Caco-2 (cell line): ENCODE data around the gene TUBGCP5. TPM values are rescaled to one million over a fixed set of nuclear protein-coding genes. Genes with fewer than 3 reads are reported as not detected.

ENCODE experiments used
- BruUV-seq: library from RNA; stranded (reverse); fragments of 400-500 nt; replicated peaks from 2 replicates; lab custom pipeline; 2021; lab: Mats Ljungman, UMichigan
- CTCF ChIA-PET: fragments of 300-600 bp; sonication (Branson Sonifier 250); formaldehyde crosslinking; loops from one replicate; lab custom pipeline; 2022; ENCODE audit warnings: antibody characterized with exemption; lab: Charles Lee
- POLR2A ChIA-PET: fragments of 300-600 bp; sonication (Branson Sonifier 250); formaldehyde crosslinking; loops from one replicate; lab custom pipeline; 2022; ENCODE audit warnings: antibody characterized with exemption; lab: Charles Lee
- DNase-seq, 2 experiments: peaks; one replicate each; pipeline versions ENCODE4 v3.0.0 to v3.0.0-alpha.2; 2020 to 2022
- H3K27me3 ChIP-seq: replicated peaks from 2 replicates; pipeline ENCODE4 v1.6.0; 2011; ENCODE audit warnings: low read length; ENCODE audit not compliant: control insufficient read depth, insufficient read depth
- H3K36me3 ChIP-seq: 2 replicates; pipeline ENCODE4 v1.5.1; 2011; ENCODE audit warnings: low read length; ENCODE audit not compliant: control insufficient read depth, insufficient read depth
- H3K4me1 ChIP-seq: fragments of 250-450 bp; sonication (Bioruptor Pico); 2 replicates; pipeline ENCODE4 v1.5.1; 2020; ENCODE audit warnings: mild to moderate bottlenecking
- H3K4me3 ChIP-seq: 2 replicates; pipeline ENCODE4 v1.5.1; 2011; ENCODE audit warnings: low read depth, mild to moderate bottlenecking, control low read depth, low read length
- H3K9me3 ChIP-seq: fragments of 250-450 bp; sonication (Bioruptor Pico); 2 replicates; pipeline ENCODE4 v1.5.1; 2020; ENCODE audit warnings: mild to moderate bottlenecking, moderate library complexity
- H3K27ac Mint-ChIP-seq: one replicate; pipeline ENCODE4 v1.8.0; 2022; ENCODE audit warnings: mixed read lengths; ENCODE audit not compliant: unreplicated experiment
- H3K27me3 Mint-ChIP-seq: one replicate; pipeline ENCODE4 v1.8.0; 2022; ENCODE audit warnings: mixed read lengths; ENCODE audit not compliant: insufficient read depth, unreplicated experiment
- H3K36me3 Mint-ChIP-seq: one replicate; pipeline ENCODE4 v1.8.0; 2022; ENCODE audit warnings: mild to moderate bottlenecking, mixed read lengths; ENCODE audit not compliant: insufficient read depth, unreplicated experiment
- H3K4me1 Mint-ChIP-seq: one replicate; pipeline ENCODE4 v1.8.0; 2022; ENCODE audit warnings: low read depth, mixed read lengths; ENCODE audit not compliant: unreplicated experiment
- H3K4me3 Mint-ChIP-seq: one replicate; pipeline ENCODE4 v1.8.0; 2022; ENCODE audit warnings: mild to moderate bottlenecking, moderate library complexity, mixed read lengths; ENCODE audit not compliant: unreplicated experiment
- H3K9me3 Mint-ChIP-seq: one replicate; pipeline ENCODE4 v1.8.0; 2022; ENCODE audit warnings: mixed read lengths; ENCODE audit not compliant: unreplicated experiment
- intact Hi-C: fragments of 100-400 bp; cut with micrococcal nuclease; formaldehyde crosslinking; loops from one replicate; pipeline ENCODE4 v1.10.0; 2022; ENCODE audit not compliant: unreplicated experiment
- total RNA-seq: library from RNA; stranded (reverse); gene quantifications from 2 replicates; pipeline ENCODE4 v1.2.3, GENCODE V29; 2022
- TF ChIP-seq, protein P1 (sequence below), 2 experiments: fragments of 200-600 bp in 1 of 2; IDR thresholded peaks; 1 replicate in 1 of 2; 2 replicates in 1 of 2; pipeline versions ENCODE4 v1.5.1 to v1.8.0; 2011 to 2022; ENCODE audit warnings: antibody characterized with exemption in 1 of 2, control low read depth in 1 of 2, inconsistent platforms in 1 of 2, low read depth in 1 of 2, low read length in 1 of 2, mild to moderate bottlenecking in 1 of 2, moderate library complexity in 1 of 2; ENCODE audit not compliant: insufficient read depth in 1 of 2, severe bottlenecking in 1 of 2, unreplicated experiment in 1 of 2

TUBGCP5 gene
- total RNA-seq, 1 experiment from 2014 or later, result 53.1 TPM

DNA sequence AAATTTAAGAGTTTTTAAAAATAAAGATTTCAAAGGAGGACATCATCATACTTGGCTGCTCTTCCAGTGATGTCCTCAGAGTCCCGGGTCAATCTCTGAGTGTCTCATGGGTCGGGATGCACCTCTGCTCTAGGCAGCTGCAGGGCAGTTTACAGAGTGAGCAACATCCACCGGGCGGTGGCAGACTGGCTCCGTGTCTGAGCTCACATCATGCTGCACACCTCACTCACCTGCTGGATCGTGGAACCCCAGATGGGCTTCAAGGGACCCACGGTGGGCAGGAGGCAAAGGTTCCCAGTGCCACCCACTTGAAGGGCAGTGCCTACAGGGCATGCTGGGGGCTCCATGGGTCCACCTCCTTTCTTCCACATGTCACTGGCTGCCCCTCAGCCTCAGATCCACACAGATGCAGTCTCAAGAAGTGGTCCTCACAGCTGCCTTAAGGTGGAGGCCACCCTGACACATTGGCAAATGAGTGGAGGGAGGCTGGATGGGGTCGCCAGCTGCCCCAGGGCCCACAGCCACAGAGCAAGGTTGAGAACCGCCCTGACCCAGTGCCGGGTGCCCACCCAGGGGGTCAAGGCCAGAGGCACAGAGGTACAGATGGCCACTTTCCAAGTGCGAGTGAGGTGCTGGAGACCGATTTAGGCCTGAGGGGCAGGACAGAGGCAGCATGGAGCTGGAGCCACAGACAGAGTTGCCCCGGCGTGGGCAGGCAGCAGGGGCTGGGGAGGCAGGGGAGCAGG lies 84.4 kb downstream of the TUBGCP5 start:
- H3K4me1 Mint-ChIP-seq, result peaks cover 8% of the 10 kb centered on the region
- no peak overlapping the region for H3K4me3 Mint-ChIP-seq
- H3K4me1 ChIP-seq, result no peaks in the 10 kb centered on the region
- intact Hi-C loops, result no loop called here
- no peak overlapping the region for H3K4me3 ChIP-seq
- H3K27me3 ChIP-seq, result no peaks in the 10 kb centered on the region
- H3K27me3 Mint-ChIP-seq, result no peaks in the 10 kb centered on the region
- TF ChIP-seq, protein P1, sequence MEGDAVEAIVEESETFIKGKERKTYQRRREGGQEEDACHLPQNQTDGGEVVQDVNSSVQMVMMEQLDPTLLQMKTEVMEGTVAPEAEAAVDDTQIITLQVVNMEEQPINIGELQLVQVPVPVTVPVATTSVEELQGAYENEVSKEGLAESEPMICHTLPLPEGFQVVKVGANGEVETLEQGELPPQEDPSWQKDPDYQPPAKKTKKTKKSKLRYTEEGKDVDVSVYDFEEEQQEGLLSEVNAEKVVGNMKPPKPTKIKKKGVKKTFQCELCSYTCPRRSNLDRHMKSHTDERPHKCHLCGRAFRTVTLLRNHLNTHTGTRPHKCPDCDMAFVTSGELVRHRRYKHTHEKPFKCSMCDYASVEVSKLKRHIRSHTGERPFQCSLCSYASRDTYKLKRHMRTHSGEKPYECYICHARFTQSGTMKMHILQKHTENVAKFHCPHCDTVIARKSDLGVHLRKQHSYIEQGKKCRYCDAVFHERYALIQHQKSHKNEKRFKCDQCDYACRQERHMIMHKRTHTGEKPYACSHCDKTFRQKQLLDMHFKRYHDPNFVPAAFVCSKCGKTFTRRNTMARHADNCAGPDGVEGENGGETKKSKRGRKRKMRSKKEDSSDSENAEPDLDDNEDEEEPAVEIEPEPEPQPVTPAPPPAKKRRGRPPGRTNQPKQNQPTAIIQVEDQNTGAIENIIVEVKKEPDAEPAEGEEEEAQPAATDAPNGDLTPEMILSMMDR (IDR thresholded peaks at IDR 0.05; ENCODE audit: insufficient read depth in 1 of 2, low read depth in 1 of 2, low read length in 1 of 2, severe bottlenecking in 1 of 2, unreplicated experiment in 1 of 2), result no peak
- ChIA-PET POLR2A (no interaction called here), CTCF (no interaction called here)
- no peaks in the 10 kb centered on the region for H3K9me3 Mint-ChIP-seq
- BruUV-seq, result no TSS peak
- no peak overlapping the region for H3K27ac Mint-ChIP-seq
- H3K9me3 ChIP-seq, result no peaks in the 10 kb centered on the region
- H3K36me3 Mint-ChIP-seq, result peaks cover 16% of the 10 kb centered on the region
- H3K36me3 ChIP-seq, result no peaks in the 10 kb centered on the region
- no peak for DNase-seq

DNA sequence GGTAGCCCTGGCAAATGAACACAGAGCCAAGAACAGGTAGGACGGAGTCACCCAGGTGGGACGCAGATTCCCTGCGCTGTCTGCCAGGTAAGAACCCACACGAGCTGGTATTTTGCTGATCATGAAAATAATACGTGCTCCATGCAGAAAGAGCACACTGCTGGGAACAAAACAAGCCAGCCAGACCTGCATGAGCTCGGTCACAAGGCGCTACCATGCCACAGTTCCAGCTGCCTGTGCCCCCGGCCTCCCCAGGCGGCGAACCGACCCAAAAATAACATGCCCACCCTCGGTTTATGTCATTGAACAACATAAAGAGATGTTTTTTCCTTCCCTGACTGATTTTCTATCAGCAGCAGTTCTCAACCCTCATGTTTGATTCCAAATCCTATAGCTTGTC lies 85.0 kb downstream of the TUBGCP5 start:
- no peak overlapping the region for H3K4me3 ChIP-seq
- no peaks in the 10 kb centered on the region for H3K4me1 ChIP-seq
- Mint-ChIP-seq H3K27me3 (no peaks in the 10 kb centered on the region), H3K4me1 (peaks cover 9% of the 10 kb centered on the region), H3K36me3 (peaks cover 16% of the 10 kb centered on the region), H3K9me3 (no peaks in the 10 kb centered on the region), H3K27ac (peak overlapping the region; percentile 48), H3K4me3 (no peak overlapping the region)
- H3K9me3 ChIP-seq, result no peaks in the 10 kb centered on the region
- intact Hi-C loops, result no loop called here
- TF ChIP-seq, protein P1 (IDR thresholded peaks at IDR 0.05; ENCODE audit: insufficient read depth in 1 of 2, low read depth in 1 of 2, low read length in 1 of 2, severe bottlenecking in 1 of 2, unreplicated experiment in 1 of 2), result no peak
- no TSS peak for BruUV-seq
- no peak for DNase-seq
- POLR2A ChIA-PET, result no interaction called here
- H3K27me3 ChIP-seq, result no peaks in the 10 kb centered on the region
- CTCF ChIA-PET, result no interaction called here
- H3K36me3 ChIP-seq, result no peaks in the 10 kb centered on the region

DNA sequence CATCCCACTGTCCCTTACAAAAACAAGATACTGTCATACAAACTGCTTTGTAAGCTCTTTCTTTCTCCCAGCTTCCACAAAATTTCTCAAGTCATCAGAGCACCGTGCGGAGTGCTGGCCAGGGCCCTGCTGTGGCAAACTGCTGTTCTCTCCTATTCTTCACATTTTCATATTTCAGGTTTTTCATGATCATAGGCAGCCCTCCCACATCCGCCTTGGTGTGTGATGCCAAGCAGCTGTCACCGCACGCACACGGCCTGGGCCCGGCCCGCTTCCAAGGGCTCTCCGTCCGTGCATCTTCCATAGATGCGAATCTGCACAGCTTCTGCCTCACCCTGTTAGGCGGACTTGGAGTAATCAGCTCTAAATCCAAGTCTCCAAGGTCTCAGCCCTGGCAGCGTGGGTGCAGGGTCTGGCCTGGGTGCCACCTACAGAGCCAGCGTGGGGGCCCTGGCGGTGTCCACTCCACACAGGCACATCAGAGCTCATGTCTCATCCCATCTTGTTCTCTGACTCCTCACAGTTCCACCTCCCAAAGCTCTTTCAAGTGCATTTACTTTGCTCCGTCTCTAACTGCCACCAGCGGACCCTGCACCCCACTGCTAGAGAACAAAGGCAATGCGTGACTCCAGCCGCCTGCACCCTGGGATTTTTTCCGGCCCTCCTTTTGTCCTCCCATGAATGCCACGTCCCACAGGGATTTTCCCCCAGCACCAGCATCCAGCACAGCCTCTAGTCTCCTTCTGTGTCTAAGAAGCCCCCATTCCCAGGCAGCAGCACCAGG lies 86.4 kb downstream of the TUBGCP5 start:
- no peaks in the 10 kb centered on the region for H3K9me3 ChIP-seq
- BruUV-seq, result no TSS peak
- ChIA-PET CTCF (no interaction called here), POLR2A (no interaction called here)
- no peak overlapping the region for H3K4me3 ChIP-seq
- no peaks in the 10 kb centered on the region for H3K9me3 Mint-ChIP-seq
- H3K36me3 ChIP-seq, result no peaks in the 10 kb centered on the region
- TF ChIP-seq, protein P1 (IDR thresholded peaks at IDR 0.05; ENCODE audit: insufficient read depth in 1 of 2, low read depth in 1 of 2, low read length in 1 of 2, severe bottlenecking in 1 of 2, unreplicated experiment in 1 of 2), result no peak
- H3K4me3 Mint-ChIP-seq, result no peak overlapping the region
- no peak for DNase-seq
- intact Hi-C loops, result no loop called here
- H3K4me1 Mint-ChIP-seq, result peaks cover 9% of the 10 kb centered on the region
- H3K27me3 Mint-ChIP-seq, result no peaks in the 10 kb centered on the region
- H3K4me1 ChIP-seq, result no peaks in the 10 kb centered on the region
- peak overlapping the region; percentile 48 for H3K27ac Mint-ChIP-seq
- no peaks in the 10 kb centered on the region for H3K27me3 ChIP-seq
- H3K36me3 Mint-ChIP-seq, result peaks cover 22% of the 10 kb centered on the region
